GM19395 (cell line): ENCODE data around the gene LIN54.
"Not testable (repeated sequence)": the region's sequence is repeated elsewhere in the genome, so short reads cannot be mapped to it uniquely, and the experiment has no call there.

Experiments used
- ATAC-seq: cut with Tn5 transposase; IDR thresholded peaks from one replicate; pipeline ENCODE4 v1.9.1; 2021; ENCODE audit warnings: mild to moderate bottlenecking, moderate library complexity; ENCODE audit not compliant: unreplicated experiment

LIN54 gene

GRCh38 chr4:83010522-83011318, at the start of gene LIN54:
TSS of gene LIN54 (minus strand) at chr4:83010823. CDS start at chr4:82984844, 25,979 bp downstream.
- peak; percentile 41 for ATAC-seq

- no peak for ATAC-seq
Measured at GRCh38 chr4:83054928-83055327, 44.3 kb upstream of the LIN54 start.

GRCh38 chr4:83048781-83049180, 38.2 kb upstream of the LIN54 start:
- ATAC-seq = not testable (repeated sequence)

GRCh38 chr4:83046693-83047473, 36.3 kb upstream of the LIN54 start:
- no peak for ATAC-seq

GRCh38 chr4:83043801-83044407, 33.3 kb upstream of the LIN54 start:
- ATAC-seq = no peak

GRCh38 chr4:83043157-83043556, 32.5 kb upstream of the LIN54 start:
- ATAC-seq = not testable (repeated sequence)

- no peak for ATAC-seq
Measured at GRCh38 chr4:83040269-83040668, 29.6 kb upstream of the LIN54 start.

GRCh38 chr4:83036991-83037665, 26.5 kb upstream of the LIN54 start:
- no peak for ATAC-seq

- peak; percentile 98 for ATAC-seq
Measured at GRCh38 chr4:83034630-83035494, 24.2 kb upstream of the LIN54 start, which contains the start of gene COPS4. TSS of gene COPS4 (plus strand) at chr4:83035183. CDS start at chr4:83035225, 42 bp downstream.

- ATAC-seq = no peak
Measured at GRCh38 chr4:83029688-83030087, 19.1 kb upstream of the LIN54 start.

- no peak for ATAC-seq
Measured at GRCh38 chr4:83028976-83029375, 18.4 kb upstream of the LIN54 start.

- ATAC-seq = no peak
Measured at GRCh38 chr4:83025563-83025962, 14.9 kb upstream of the LIN54 start.

- no peak for ATAC-seq
Measured at GRCh38 chr4:83024233-83024632, 13.6 kb upstream of the LIN54 start.

- not testable (repeated sequence) for ATAC-seq
Measured at GRCh38 chr4:83023599-83023998, 13.0 kb upstream of the LIN54 start.

GRCh38 chr4:83022724-83023450, 12.3 kb upstream of the LIN54 start:
- ATAC-seq = no peak

- peak; percentile 69 for ATAC-seq
Measured at GRCh38 chr4:83019794-83020494, 9.3 kb upstream of the LIN54 start.

GRCh38 chr4:83013902-83014301, 3.3 kb upstream of the LIN54 start:
- ATAC-seq = no peak

- ATAC-seq = no peak
Measured at GRCh38 chr4:83013420-83013867, 2.8 kb upstream of the LIN54 start.
